ENCODE data around the gene PSMC2.

DNA sequence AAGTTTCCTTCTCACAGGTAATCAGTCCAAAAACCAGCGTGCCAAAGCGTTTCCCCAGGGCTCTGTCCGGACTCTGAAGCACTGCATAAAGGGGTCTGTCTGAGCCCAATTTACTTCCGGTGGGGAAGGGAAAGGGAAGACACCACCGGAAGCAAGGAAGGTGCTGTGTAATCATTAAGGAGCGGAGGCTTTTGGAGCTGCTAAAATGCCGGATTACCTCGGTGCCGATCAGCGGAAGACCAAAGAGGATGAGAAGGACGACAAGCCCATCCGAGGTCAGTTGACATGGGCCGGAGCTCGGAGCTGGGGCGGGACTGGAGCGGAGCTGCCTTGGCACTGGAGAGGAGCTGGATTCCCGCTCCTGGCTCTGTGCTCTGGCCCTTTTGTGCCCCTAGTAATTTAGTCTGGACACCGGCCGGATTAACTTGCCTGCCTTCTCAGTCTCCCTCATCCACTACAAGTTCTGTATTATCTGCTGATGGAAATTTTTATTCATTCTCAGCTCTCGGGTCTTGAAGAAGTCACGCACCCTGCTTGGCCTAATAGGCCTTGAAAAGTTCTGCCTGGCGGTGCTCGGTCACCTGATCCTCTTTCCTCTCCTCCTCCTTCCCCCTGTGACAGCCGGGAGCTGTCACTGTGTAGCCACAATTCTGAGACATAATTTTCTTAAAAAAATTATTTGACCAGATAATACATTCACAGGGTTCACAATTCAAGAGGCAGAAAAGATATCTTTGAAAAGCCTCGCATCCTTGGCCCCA lies at the start of gene PSMC2:
- TF ChIP-seq, protein P1, sequence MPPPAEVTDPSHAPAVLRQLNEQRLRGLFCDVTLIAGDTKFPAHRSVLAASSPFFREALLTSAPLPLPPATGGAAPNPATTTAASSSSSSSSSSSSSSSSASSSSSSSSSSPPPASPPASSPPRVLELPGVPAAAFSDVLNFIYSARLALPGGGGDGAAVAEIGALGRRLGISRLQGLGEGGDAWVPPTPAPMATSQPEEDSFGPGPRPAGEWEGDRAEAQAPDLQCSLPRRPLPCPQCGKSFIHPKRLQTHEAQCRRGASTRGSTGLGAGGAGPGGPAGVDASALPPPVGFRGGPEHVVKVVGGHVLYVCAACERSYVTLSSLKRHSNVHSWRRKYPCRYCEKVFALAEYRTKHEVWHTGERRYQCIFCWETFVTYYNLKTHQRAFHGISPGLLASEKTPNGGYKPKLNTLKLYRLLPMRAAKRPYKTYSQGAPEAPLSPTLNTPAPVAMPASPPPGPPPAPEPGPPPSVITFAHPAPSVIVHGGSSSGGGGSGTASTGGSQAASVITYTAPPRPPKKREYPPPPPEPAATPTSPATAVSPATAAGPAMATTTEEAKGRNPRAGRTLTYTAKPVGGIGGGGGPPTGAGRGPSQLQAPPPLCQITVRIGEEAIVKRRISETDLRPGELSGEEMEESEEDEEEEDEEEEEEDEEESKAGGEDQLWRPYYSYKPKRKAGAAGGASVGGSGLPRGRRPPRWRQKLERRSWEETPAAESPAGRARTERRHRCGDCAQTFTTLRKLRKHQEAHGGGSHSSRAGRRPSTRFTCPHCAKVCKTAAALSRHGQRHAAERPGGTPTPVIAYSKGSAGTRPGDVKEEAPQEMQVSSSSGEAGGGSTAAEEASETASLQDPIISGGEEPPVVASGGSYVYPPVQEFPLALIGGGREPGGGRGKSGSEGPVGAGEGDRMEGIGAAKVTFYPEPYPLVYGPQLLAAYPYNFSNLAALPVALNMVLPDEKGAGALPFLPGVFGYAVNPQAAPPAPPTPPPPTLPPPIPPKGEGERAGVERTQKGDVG (CRISPR knock-in tag; IDR thresholded peaks at IDR 0.05) = no peak
- TF ChIP-seq POLR2A (IDR thresholded peaks at IDR 0.05; ENCODE audit: low read depth, low read length) (peak; percentile 79), MTA3 (IDR thresholded peaks at IDR 0.05; ENCODE audit: borderline replicate concordance, low read length) (peak; percentile 34; the same call in 1 of the 2 replicates), IKZF1 (conservative IDR thresholded peaks at IDR 0.05) (peak; percentile 66), CBX3 (IDR thresholded peaks at IDR 0.05; ENCODE audit: borderline replicate concordance, low read depth) (no peak), EGR1 (IDR thresholded peaks at IDR 0.05; ENCODE audit: borderline replicate concordance in 1 of 2, low read depth in 2 of 2, low read length in 2 of 2) (0 out of 3 replicates have a peak, but pooled peaks of 1 of the 2 experiments have one; percentile 35), EZH2 (IDR thresholded peaks at IDR 0.05; ENCODE audit: borderline replicate concordance, control insufficient read depth, low read depth, low read length) (no peak), KAT2A (conservative IDR thresholded peaks at IDR 0.05; ENCODE audit: control insufficient read depth, low read depth, low read length) (no peak), CHD1 (IDR thresholded peaks at IDR 0.05; ENCODE audit: low read depth, low read length) (no peak)
- TF ChIP-seq, protein P2, sequence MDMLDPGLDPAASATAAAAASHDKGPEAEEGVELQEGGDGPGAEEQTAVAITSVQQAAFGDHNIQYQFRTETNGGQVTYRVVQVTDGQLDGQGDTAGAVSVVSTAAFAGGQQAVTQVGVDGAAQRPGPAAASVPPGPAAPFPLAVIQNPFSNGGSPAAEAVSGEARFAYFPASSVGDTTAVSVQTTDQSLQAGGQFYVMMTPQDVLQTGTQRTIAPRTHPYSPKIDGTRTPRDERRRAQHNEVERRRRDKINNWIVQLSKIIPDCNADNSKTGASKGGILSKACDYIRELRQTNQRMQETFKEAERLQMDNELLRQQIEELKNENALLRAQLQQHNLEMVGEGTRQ (IDR thresholded peaks at IDR 0.05; ENCODE audit: borderline replicate concordance, low read depth, low read length) = peak; percentile 50; the same call in 1 of the 2 replicates
- TF ChIP-seq, protein P3, sequence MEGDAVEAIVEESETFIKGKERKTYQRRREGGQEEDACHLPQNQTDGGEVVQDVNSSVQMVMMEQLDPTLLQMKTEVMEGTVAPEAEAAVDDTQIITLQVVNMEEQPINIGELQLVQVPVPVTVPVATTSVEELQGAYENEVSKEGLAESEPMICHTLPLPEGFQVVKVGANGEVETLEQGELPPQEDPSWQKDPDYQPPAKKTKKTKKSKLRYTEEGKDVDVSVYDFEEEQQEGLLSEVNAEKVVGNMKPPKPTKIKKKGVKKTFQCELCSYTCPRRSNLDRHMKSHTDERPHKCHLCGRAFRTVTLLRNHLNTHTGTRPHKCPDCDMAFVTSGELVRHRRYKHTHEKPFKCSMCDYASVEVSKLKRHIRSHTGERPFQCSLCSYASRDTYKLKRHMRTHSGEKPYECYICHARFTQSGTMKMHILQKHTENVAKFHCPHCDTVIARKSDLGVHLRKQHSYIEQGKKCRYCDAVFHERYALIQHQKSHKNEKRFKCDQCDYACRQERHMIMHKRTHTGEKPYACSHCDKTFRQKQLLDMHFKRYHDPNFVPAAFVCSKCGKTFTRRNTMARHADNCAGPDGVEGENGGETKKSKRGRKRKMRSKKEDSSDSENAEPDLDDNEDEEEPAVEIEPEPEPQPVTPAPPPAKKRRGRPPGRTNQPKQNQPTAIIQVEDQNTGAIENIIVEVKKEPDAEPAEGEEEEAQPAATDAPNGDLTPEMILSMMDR (IDR thresholded peaks at IDR 0.05 in 2 of 3, conservative IDR thresholded peaks at IDR 0.05 in 1 of 3; ENCODE audit: control insufficient read depth in 2 of 3, extremely low read depth in 1 of 3, insufficient read depth in 1 of 3, low read depth in 3 of 3, low read length in 3 of 3) = no peak
- TF ChIP-seq, protein P4, sequence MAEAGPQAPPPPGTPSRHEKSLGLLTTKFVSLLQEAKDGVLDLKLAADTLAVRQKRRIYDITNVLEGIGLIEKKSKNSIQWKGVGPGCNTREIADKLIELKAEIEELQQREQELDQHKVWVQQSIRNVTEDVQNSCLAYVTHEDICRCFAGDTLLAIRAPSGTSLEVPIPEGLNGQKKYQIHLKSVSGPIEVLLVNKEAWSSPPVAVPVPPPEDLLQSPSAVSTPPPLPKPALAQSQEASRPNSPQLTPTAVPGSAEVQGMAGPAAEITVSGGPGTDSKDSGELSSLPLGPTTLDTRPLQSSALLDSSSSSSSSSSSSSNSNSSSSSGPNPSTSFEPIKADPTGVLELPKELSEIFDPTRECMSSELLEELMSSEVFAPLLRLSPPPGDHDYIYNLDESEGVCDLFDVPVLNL (IDR thresholded peaks at IDR 0.05; ENCODE audit: low read depth, low read length) = 0 out of 2 replicates have a peak, but pooled peaks have one; percentile 36
